SJCRH30 (cell line): ENCODE measurements around the gene GADD45GIP1. TPM values are rescaled to one million over a fixed set of nuclear protein-coding genes. Genes with fewer than 3 reads are reported as not detected.

Experiments
- DNase-seq, 2 experiments: peaks; one replicate each; pipeline ENCODE4 v3.0.0-alpha.2; 2015 to 2020
- H3K27ac ChIP-seq: fragments of 250-450 bp; sonication (Bioruptor Pico); 2 replicates; pipeline ENCODE4 v1.5.1; 2020; ENCODE audit warnings: mild to moderate bottlenecking, moderate library complexity
- H3K27me3 ChIP-seq: fragments of 250-450 bp; sonication (Bioruptor Pico); 2 replicates; pipeline ENCODE4 v1.5.1; 2020; ENCODE audit warnings: mild to moderate bottlenecking, moderate library complexity
- H3K36me3 ChIP-seq: fragments of 250-450 bp; sonication (Bioruptor Pico); 2 replicates; pipeline ENCODE4 v1.5.1; 2020; ENCODE audit warnings: mild to moderate bottlenecking, moderate library complexity
- H3K4me1 ChIP-seq: fragments of 250-450 bp; sonication (Bioruptor Pico); 2 replicates; pipeline ENCODE4 v1.5.1; 2020; ENCODE audit warnings: mild to moderate bottlenecking, moderate library complexity
- H3K4me3 ChIP-seq: fragments of 250-450 bp; sonication (Bioruptor Pico); 2 replicates; pipeline ENCODE4 v1.5.1; 2020; ENCODE audit warnings: mild to moderate bottlenecking, moderate library complexity
- H3K9me3 ChIP-seq: fragments of 250-450 bp; sonication (Bioruptor Pico); replicated peaks from 2 replicates; pipeline ENCODE4 v1.5.1; 2020; ENCODE audit warnings: mild to moderate bottlenecking, moderate library complexity
- total RNA-seq: library from RNA; depleted of rRNA; stranded (reverse); fragments of >200 nt; shearing (Covaris generic); gene quantifications from 2 replicates; pipeline ENCODE4 v1.2.3, GENCODE V29; 2014

The GADD45GIP1 gene
- total RNA-seq, 1 experiment from 2014 or later: 59.9 TPM

DNA sequence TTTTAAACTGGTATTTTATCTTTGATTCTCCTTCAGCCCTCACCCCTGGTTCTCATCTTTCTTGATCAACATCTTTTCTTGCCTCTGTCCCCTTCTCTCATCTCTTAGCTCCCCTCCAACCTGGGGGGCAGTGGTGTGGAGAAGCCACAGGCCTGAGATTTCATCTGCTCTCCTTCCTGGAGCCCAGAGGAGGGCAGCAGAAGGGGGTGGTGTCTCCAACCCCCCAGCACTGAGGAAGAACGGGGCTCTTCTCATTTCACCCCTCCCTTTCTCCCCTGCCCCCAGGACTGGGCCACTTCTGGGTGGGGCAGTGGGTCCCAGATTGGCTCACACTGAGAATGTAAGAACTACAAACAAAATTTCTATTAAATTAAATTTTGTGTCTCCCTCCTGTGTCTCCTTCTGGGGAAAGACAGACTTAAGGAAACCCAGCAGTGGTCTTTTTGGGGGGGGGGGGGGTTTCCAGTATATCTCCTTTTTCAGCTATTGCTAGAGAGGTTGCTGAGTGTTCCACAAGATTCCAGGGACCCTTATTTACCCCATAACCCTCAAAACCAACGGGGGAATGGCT is 12.8 kb downstream of the GADD45GIP1 start:
- Histone ChIP-seq H3K27me3 (no peaks in the 10 kb centered on the region), H3K9me3 (no peaks in the 10 kb centered on the region), H3K4me3 (no peak overlapping the region), H3K27ac (no peak overlapping the region), H3K36me3 (peaks cover 74% of the 10 kb centered on the region), H3K4me1 (peaks cover 11% of the 10 kb centered on the region)
- DNase-seq: no peak

DNA sequence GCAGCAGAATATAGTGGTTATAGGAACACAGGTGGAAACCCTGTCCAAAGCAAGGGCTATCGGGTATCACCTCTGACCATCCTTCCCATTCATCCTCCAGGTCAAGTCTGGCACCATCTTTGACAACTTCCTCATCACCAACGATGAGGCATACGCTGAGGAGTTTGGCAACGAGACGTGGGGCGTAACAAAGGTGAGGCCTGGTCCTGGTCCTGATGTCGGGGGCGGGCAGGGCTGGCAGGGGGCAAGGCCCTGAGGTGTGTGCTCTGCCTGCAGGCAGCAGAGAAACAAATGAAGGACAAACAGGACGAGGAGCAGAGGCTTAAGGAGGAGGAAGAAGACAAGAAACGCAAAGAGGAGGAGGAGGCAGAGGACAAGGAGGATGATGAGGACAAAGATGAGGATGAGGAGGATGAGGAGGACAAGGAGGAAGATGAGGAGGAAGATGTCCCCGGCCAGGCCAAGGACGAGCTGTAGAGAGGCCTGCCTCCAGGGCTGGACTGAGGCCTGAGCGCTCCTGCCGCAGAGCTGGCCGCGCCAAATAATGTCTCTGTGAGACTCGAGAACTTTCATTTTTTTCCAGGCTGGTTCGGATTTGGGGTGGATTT is 13.5 kb downstream of the GADD45GIP1 start:
- Histone ChIP-seq H3K36me3 (peaks cover 70% of the 10 kb centered on the region), H3K27ac (no peak overlapping the region)

DNA sequence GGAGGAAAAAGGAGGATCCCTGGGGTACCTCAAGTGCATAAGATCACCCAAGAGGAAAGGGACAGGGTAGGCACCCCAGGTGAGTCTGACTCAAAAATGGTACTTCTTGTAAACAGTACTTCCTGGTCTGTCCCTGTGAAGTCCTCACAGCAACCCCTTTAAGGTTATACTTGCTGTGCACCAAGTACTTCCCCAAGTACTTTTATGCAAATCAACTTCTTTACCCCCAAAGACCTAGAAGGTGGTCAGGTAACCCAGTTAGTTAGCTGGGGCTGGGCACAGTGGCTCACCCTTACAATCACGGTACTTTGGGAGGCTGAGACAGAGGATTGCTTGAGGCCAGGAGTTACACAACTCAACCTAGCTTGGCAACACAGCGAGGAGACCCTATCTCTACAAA is 16.1 kb downstream of the GADD45GIP1 start:
- peaks cover 56% of the 10 kb centered on the region for H3K36me3 ChIP-seq
- no peak overlapping the region for H3K4me3 ChIP-seq
- DNase-seq: no peak

More for the DNA sequence above, 13.5 kb downstream of the GADD45GIP1 start:
- Histone ChIP-seq H3K4me1 (peaks cover 11% of the 10 kb centered on the region), H3K4me3 (no peak overlapping the region), H3K9me3 (no peaks in the 10 kb centered on the region), H3K27me3 (no peaks in the 10 kb centered on the region)
- no peak for DNase-seq

GRCh38 chr19:12939975-12940423 is 17.0 kb downstream of the GADD45GIP1 start:
- no peaks in the 10 kb centered on the region for H3K27me3 ChIP-seq
- no peak for DNase-seq
- H3K4me3 ChIP-seq: peak overlapping the region; percentile 90
- no peak overlapping the region for H3K27ac ChIP-seq
- no peaks in the 10 kb centered on the region for H3K9me3 ChIP-seq
- H3K36me3 ChIP-seq: peaks cover 55% of the 10 kb centered on the region
- peaks cover 15% of the 10 kb centered on the region for H3K4me1 ChIP-seq

More for the DNA sequence above, 16.1 kb downstream of the GADD45GIP1 start:
- Histone ChIP-seq H3K9me3 (no peaks in the 10 kb centered on the region), H3K27me3 (no peaks in the 10 kb centered on the region), H3K27ac (no peak overlapping the region), H3K4me1 (peaks cover 15% of the 10 kb centered on the region)

GRCh38 chr19:12938779-12939601 is 18.0 kb downstream of the GADD45GIP1 start:
- Histone ChIP-seq H3K27ac (peak overlapping the region; percentile 50), H3K27me3 (no peaks in the 10 kb centered on the region), H3K4me1 (peaks cover 17% of the 10 kb centered on the region), H3K4me3 (peak overlapping the region; percentile 90), H3K9me3 (no peaks in the 10 kb centered on the region), H3K36me3 (peaks cover 46% of the 10 kb centered on the region)
- peak; percentile 59 for DNase-seq

GRCh38 chr19:12937927-12938778 is 18.9 kb downstream of the GADD45GIP1 start, which contains the start of gene CALR:
Gene CALR, plus strand, starts transcription at chr19:12938609. Its CDS starts 71 bp downstream, at chr19:12938680.
- H3K36me3 ChIP-seq: peaks cover 39% of the 10 kb centered on the region

GRCh38 chr19:12937093-12937926 is 19.7 kb downstream of the GADD45GIP1 start:
- DNase-seq: peak; percentile 78 to 82
- peak overlapping the region; percentile 57 for H3K27ac ChIP-seq
- H3K9me3 ChIP-seq: no peaks in the 10 kb centered on the region
- H3K36me3 ChIP-seq: peaks cover 33% of the 10 kb centered on the region
- peaks cover 22% of the 10 kb centered on the region for H3K4me1 ChIP-seq
- peak overlapping the region; percentile 90 for H3K4me3 ChIP-seq
- no peaks in the 10 kb centered on the region for H3K27me3 ChIP-seq

More at GRCh38 chr19:12937927-12938778, 18.9 kb downstream of the GADD45GIP1 start, which contains the start of gene CALR:
- H3K27me3 ChIP-seq: no peaks in the 10 kb centered on the region
- peak within 1 kb of the TSS; percentile 90 for H3K4me3 ChIP-seq
- no peaks in the 10 kb centered on the region for H3K9me3 ChIP-seq
- DNase-seq: peak; percentile 100
- H3K27ac ChIP-seq: peak within 1 kb of the TSS; percentile 57
- H3K4me1 ChIP-seq: peaks cover 19% of the 10 kb centered on the region

DNA sequence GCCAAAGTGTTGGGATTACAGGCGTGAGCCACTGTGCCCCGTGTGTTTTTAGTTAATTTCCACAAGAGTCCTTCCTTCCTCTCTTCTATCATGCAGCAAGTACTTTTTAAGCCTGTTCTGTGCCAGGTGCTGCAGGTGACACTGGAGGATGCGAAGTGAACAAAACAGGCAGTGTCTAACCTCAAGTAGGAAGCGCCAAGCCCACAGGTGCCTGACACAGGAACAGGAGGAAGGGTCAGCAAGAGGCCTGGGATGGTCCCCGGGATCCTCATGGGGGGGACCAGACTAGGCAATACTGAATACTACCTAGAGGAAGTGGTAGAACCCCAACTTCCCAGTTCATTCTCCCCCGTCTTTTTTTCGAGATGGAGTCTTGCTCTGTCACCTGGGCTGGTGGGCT is 20.4 kb downstream of the GADD45GIP1 start:
- H3K9me3 ChIP-seq: no peaks in the 10 kb centered on the region

DNA sequence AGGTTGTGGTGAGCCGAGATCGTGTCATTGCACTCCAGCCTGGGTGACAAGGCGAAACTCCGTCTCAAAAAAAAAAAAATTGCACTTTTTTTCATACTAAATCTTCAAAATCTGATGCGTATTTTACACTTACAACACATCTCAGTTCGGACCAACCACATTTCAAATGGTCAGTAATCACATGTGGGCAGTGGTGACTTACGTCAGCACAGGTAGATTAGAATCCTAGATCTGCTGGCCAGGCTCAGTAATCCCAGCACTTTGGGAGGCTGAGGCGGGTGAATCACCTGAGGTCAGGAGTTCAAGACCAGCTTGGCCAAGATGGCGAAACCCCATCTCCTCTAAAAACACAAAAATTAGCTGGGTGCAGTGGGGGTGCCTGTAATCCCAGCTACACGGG is 22.0 kb downstream of the GADD45GIP1 start:
- H3K4me3 ChIP-seq: no peak overlapping the region
- no peak for DNase-seq

More for the DNA sequence above, 20.4 kb downstream of the GADD45GIP1 start:
- H3K4me3 ChIP-seq: no peak overlapping the region
- H3K27me3 ChIP-seq: no peaks in the 10 kb centered on the region
- peaks cover 22% of the 10 kb centered on the region for H3K4me1 ChIP-seq
- peaks cover 26% of the 10 kb centered on the region for H3K36me3 ChIP-seq
- H3K27ac ChIP-seq: no peak overlapping the region
- DNase-seq: no peak

DNA sequence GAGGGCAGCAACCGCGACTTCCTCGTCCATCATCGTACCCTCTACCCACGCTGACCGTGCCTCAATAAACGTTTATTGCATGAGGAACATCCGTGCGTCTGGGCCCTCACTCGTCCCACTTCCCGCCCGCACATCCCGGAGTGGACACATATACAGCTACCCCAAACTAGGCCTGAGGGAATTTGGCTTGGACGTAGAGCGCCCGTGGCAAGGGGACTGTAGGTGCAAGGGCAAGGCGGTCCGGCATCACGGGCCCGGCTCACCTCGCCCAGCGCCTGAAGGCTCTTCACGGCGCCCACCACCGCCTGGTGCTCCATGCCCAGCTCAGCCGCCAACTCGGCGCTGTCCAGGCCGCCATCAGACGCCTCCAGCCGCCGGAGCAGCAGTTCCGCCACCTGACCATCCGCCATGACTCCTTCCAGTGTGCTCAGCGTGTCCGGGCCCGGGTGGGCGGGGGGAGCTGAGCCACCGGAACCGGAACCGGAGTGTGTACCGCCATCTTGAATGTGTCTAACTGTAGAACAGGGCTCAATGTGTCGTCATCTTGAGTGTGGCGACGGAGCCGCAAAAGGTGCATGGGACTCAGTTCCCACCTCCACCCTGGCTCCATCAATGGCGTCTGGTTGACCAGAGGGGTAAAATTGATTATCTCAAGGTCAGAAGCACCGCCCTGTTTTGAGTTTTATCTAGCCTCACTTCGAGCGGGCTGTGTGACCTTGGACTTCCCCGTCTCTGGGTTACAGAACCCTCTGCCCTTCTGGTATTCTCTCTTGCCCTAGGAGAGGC is 23.5 kb downstream of the GADD45GIP1 start, which contains the start of gene FARSA:
FARSA (minus strand) TSS at position 425 of the 786 bp plus-strand sequence; CDS start at position 410, 15 bp downstream.
- peak within 1 kb of the TSS; percentile 91 for H3K4me3 ChIP-seq
- H3K27ac ChIP-seq: peak within 1 kb of the TSS; percentile 53
- H3K36me3 ChIP-seq: peaks cover 23% of the 10 kb centered on the region
- H3K4me1 ChIP-seq: peaks cover 11% of the 10 kb centered on the region; the same call in 1 of the 2 replicates
- H3K9me3 ChIP-seq: no peaks in the 10 kb centered on the region
- no peaks in the 10 kb centered on the region for H3K27me3 ChIP-seq
- DNase-seq: peak; percentile 94 to 97

More for the DNA sequence above, 22.0 kb downstream of the GADD45GIP1 start:
- no peaks in the 10 kb centered on the region for H3K9me3 ChIP-seq
- no peak overlapping the region for H3K27ac ChIP-seq
- no peaks in the 10 kb centered on the region for H3K27me3 ChIP-seq
- peaks cover 17% of the 10 kb centered on the region for H3K4me1 ChIP-seq
- H3K36me3 ChIP-seq: peaks cover 20% of the 10 kb centered on the region

DNA sequence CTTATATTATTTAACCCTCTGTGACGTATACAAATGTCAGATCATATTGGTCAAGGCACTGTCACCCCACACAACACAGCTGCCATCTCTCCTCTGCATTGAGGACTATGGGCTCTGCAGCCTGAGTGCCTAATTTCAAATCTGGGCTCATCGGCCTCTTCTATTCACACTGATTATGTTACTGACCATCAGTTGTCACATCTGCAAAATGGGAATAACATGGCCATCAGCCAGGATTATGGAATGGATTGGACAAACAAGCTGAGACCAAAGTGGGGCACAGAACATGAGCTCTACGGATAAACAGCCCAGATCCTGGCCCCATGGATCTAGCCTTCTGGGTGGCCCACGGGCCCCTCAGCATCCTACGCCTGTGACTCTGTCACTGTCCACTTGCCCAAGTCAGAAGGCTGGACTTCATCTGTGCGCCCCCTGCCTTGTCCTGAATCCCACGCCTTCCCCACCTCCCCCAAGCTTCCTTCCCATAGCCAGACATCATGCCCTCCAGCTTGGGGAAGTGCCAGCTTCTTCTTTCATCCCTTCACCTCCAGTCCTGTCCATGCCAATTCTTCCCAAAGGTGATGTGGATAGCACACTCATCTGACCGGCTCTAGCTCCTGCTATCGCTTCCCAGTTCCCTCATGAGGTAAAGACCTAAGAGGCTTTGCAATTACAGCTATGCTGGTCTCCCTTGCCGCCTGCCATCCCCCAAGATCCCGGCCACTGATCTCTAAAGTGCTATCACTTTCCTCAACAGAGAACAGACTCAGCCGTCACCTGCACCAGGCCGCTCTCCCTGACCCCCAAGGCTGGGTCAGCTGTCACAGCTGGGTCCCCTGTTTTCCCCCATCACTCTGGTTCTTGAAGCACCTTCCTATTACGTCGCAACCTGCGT is 24.4 kb downstream of the GADD45GIP1 start:
- Histone ChIP-seq H3K36me3 (peaks cover 28% of the 10 kb centered on the region), H3K27me3 (no peaks in the 10 kb centered on the region), H3K4me3 (peak overlapping the region; percentile 91), H3K27ac (peak overlapping the region; percentile 53; the same call in 1 of the 2 replicates), H3K4me1 (peaks cover 11% of the 10 kb centered on the region; the same call in 1 of the 2 replicates), H3K9me3 (no peaks in the 10 kb centered on the region)
- no peak for DNase-seq
